ENCODE data around the gene PLA1A. TPM values are rescaled to one million over a fixed set of nuclear protein-coding genes. Genes with fewer than 3 reads are reported as not detected.

The PLA1A gene
- total RNA-seq, 5 donors from 2014 or later (not counting 1 experiment from before 2014, with no cell fraction given) = not detected

DNA sequence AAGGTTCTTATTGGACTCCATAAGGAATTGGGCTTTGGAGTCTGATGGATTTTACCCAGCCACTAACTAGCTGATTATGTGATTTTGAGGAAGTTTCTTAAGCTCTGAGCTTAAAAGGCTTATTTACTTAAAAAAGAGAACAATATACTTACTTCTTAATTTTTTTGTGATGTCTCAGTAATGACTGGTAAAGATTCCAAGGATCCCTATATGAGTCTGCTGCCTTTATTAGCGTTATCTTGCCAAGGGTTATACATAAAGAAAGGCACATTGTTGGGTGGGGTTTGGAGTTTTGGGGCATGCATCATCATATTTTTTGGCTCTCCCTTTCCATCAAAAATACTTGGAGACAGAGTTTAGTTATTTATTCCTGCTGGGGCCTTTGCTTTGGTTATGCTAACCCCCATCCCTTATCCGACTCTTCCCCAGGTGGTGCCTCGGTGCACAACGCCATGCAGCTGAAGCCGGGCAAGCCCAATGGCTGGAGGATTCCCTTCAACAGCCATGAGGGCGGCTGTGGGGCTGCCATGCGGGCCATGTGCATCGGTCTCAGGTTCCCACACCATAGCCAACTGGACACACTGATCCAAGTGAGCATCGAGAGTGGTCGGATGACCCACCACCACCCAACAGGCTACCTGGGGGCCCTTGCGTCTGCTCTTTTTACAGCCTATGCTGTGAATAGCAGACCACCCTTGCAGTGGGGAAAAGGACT lies 11.7 kb upstream of the PLA1A start:
- Mint-ChIP-seq H3K4me3 (no peak overlapping the region), H3K27ac (no peak overlapping the region), H3K9me3 (no peaks in the 10 kb centered on the region), H3K27me3 (peaks cover 9 to 10% of the 10 kb centered on the region in 2 donors), H3K36me3 (no peaks in the 10 kb centered on the region), H3K4me1 (peaks cover 0 to 10% (median 0%) of the 10 kb centered on the region in 3 donors)
- Histone ChIP-seq H3K36me3 (ENCODE audit: control insufficient read depth in 2 of 2, extremely low read depth in 1 of 2, insufficient read depth in 1 of 2, low read length in 1 of 2) (no peaks in the 10 kb centered on the region), H3K4me3 (ENCODE audit: control insufficient read depth in 1 of 2, extremely low read depth in 1 of 2, low read length in 1 of 2) (no peak overlapping the region), H3K9me3 (no peaks in the 10 kb centered on the region), H3K27ac (ENCODE audit: low read length) (no peak overlapping the region), H3K27me3 (replicated peaks in 1 of 2; ENCODE audit: control insufficient read depth in 2 of 2, extremely low read depth in 1 of 2, insufficient read depth in 2 of 2, low read length in 1 of 2) (no peaks in the 10 kb centered on the region), H3K4me1 (ENCODE audit: control insufficient read depth in 1 of 2, extremely low read depth in 1 of 2, insufficient read depth in 2 of 2, low read length in 2 of 2) (no peaks in the 10 kb centered on the region)
- CTCF ChIA-PET = no interaction called here
- POLR2A ChIA-PET = no interaction called here
- ATAC-seq (replicated peaks in 1 of 4) (no peak), DNase-seq (no peak)
- 94% methylated on average over 7 of the region's 11 CpGs for WGBS (ENCODE audit: insufficient coverage)

DNA sequence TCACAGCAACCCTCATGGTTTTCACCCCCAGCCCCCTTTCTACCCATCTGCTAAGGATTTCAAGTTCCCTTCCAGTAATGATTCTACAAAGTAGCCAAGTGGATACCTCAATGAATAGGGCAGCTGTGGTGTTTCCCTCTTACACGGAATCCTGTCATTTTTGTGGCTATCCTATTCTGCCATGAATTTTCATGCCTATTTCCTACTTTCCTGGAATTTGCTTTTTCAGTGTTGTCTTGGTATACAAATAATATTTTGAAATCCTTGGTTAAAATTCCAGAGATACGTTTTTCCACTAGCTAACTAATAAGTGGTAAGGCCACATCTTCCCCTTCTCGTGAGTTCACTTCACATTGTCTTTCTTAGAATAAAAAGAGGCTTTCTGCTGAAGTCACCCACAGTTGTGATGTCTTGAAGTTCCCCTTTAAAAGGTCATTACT lies 10.9 kb upstream of the PLA1A start:
- Histone ChIP-seq H3K36me3 (ENCODE audit: control insufficient read depth in 2 of 2, extremely low read depth in 1 of 2, insufficient read depth in 1 of 2, low read length in 1 of 2) (no peaks in the 10 kb centered on the region), H3K4me3 (ENCODE audit: control insufficient read depth in 1 of 2, extremely low read depth in 1 of 2, low read length in 1 of 2) (no peak overlapping the region), H3K4me1 (ENCODE audit: control insufficient read depth in 1 of 2, extremely low read depth in 1 of 2, insufficient read depth in 2 of 2, low read length in 2 of 2) (no peaks in the 10 kb centered on the region), H3K9me3 (no peaks in the 10 kb centered on the region), H3K27ac (ENCODE audit: low read length) (no peak overlapping the region), H3K27me3 (replicated peaks in 1 of 2; ENCODE audit: control insufficient read depth in 2 of 2, extremely low read depth in 1 of 2, insufficient read depth in 2 of 2, low read length in 1 of 2) (no peaks in the 10 kb centered on the region)
- WGBS (ENCODE audit: insufficient coverage) = 20% methylated on average over 1 of the region's 3 CpGs
- ATAC-seq (replicated peaks in 1 of 4) (no peak), DNase-seq (no peak)
- peaks cover 0 to 10% (median 0%) of the 10 kb centered on the region in 3 donors for H3K4me1 Mint-ChIP-seq
- peaks cover 10% of the 10 kb centered on the region in 2 donors for H3K27me3 Mint-ChIP-seq
- no peak overlapping the region for H3K4me3 Mint-ChIP-seq
- H3K36me3 Mint-ChIP-seq = no peaks in the 10 kb centered on the region
- H3K27ac Mint-ChIP-seq = no peak overlapping the region
- ChIA-PET CTCF (no interaction called here), POLR2A (no interaction called here)
- H3K9me3 Mint-ChIP-seq = no peaks in the 10 kb centered on the region

GRCh38 chr3:119588112-119588511 lies 9.6 kb upstream of the PLA1A start:
- WGBS (ENCODE audit: insufficient coverage) = 33% methylated on average over 1 of the region's 3 CpGs
- ATAC-seq (replicated peaks in 1 of 4) = no peak
- Histone ChIP-seq H3K4me1 (ENCODE audit: control insufficient read depth in 1 of 2, extremely low read depth in 1 of 2, insufficient read depth in 2 of 2, low read length in 2 of 2) (no peaks in the 10 kb centered on the region), H3K36me3 (ENCODE audit: control insufficient read depth in 2 of 2, extremely low read depth in 1 of 2, insufficient read depth in 1 of 2, low read length in 1 of 2) (no peaks in the 10 kb centered on the region), H3K27me3 (replicated peaks in 1 of 2; ENCODE audit: control insufficient read depth in 2 of 2, extremely low read depth in 1 of 2, insufficient read depth in 2 of 2, low read length in 1 of 2) (no peaks in the 10 kb centered on the region), H3K9me3 (no peaks in the 10 kb centered on the region), H3K4me3 (ENCODE audit: control insufficient read depth in 1 of 2, extremely low read depth in 1 of 2, low read length in 1 of 2) (no peak overlapping the region), H3K27ac (ENCODE audit: low read length) (no peak overlapping the region)
- DNase-seq = no peak
- no peaks in the 10 kb centered on the region for H3K36me3 Mint-ChIP-seq
- POLR2A ChIA-PET = no interaction called here
- H3K4me3 Mint-ChIP-seq = no peak overlapping the region
- H3K9me3 Mint-ChIP-seq = no peaks in the 10 kb centered on the region
- peaks cover 0 to 10% (median 0%) of the 10 kb centered on the region in 3 donors for H3K4me1 Mint-ChIP-seq
- H3K27me3 Mint-ChIP-seq = peaks cover 12 to 19% of the 10 kb centered on the region in 2 donors
- CTCF ChIA-PET = no interaction called here
- no peak overlapping the region for H3K27ac Mint-ChIP-seq

- no peak for ATAC-seq (replicated peaks in 1 of 4)
- POLR2A ChIA-PET = no interaction called here
- DNase-seq = no peak
- H3K36me3 Mint-ChIP-seq = no peaks in the 10 kb centered on the region
- no peak overlapping the region for H3K27ac ChIP-seq (ENCODE audit: low read length)
- H3K4me3 Mint-ChIP-seq = no peak overlapping the region
- CTCF ChIA-PET = no interaction called here
- H3K9me3 Mint-ChIP-seq = no peaks in the 10 kb centered on the region
- peaks cover 12 to 23% of the 10 kb centered on the region in 2 donors for H3K27me3 Mint-ChIP-seq
- WGBS (ENCODE audit: insufficient coverage) = 100% methylated on average over 1 of the region's 6 CpGs
- no peaks in the 10 kb centered on the region for H3K27me3 ChIP-seq (replicated peaks in 1 of 2; ENCODE audit: control insufficient read depth in 2 of 2, extremely low read depth in 1 of 2, insufficient read depth in 2 of 2, low read length in 1 of 2)
- H3K36me3 ChIP-seq (ENCODE audit: control insufficient read depth in 2 of 2, extremely low read depth in 1 of 2, insufficient read depth in 1 of 2, low read length in 1 of 2) = no peaks in the 10 kb centered on the region
- peaks cover 0 to 10% (median 0%) of the 10 kb centered on the region in 3 donors for H3K4me1 Mint-ChIP-seq
- H3K27ac Mint-ChIP-seq = no peak overlapping the region
- H3K4me1 ChIP-seq (ENCODE audit: control insufficient read depth in 1 of 2, extremely low read depth in 1 of 2, insufficient read depth in 2 of 2, low read length in 2 of 2) = no peaks in the 10 kb centered on the region
- no peak overlapping the region for H3K4me3 ChIP-seq (ENCODE audit: control insufficient read depth in 1 of 2, extremely low read depth in 1 of 2, low read length in 1 of 2)
- H3K9me3 ChIP-seq = no peaks in the 10 kb centered on the region
Observed at GRCh38 chr3:119589102-119589773, 8.4 kb upstream of the PLA1A start.

DNA sequence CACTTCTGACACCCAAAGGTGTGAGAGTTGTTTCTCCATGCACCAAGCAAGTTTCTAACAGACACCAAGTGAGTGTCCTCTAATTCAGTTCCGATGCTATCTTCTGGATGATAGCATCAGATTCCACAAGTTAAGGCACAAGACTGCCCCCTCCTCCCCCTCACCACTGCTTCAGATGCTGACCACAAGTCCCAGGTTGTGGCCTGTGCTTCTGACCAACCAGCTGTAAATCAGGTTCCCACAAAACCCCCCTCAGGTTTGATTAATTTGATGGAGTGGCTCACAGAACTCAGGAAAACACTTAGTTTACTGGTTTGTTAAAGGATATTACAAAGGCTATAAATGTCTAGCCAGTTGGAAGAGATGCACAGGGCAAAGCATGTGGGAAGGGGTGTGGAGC lies 7.0 kb upstream of the PLA1A start:
- Histone ChIP-seq H3K4me3 (ENCODE audit: control insufficient read depth in 1 of 2, extremely low read depth in 1 of 2, low read length in 1 of 2) (no peak overlapping the region), H3K4me1 (ENCODE audit: control insufficient read depth in 1 of 2, extremely low read depth in 1 of 2, insufficient read depth in 2 of 2, low read length in 2 of 2) (no peaks in the 10 kb centered on the region), H3K36me3 (ENCODE audit: control insufficient read depth in 2 of 2, extremely low read depth in 1 of 2, insufficient read depth in 1 of 2, low read length in 1 of 2) (no peaks in the 10 kb centered on the region), H3K27me3 (replicated peaks in 1 of 2; ENCODE audit: control insufficient read depth in 2 of 2, extremely low read depth in 1 of 2, insufficient read depth in 2 of 2, low read length in 1 of 2) (no peaks in the 10 kb centered on the region), H3K9me3 (no peaks in the 10 kb centered on the region), H3K27ac (ENCODE audit: low read length) (no peak overlapping the region)
- Mint-ChIP-seq H3K9me3 (no peaks in the 10 kb centered on the region), H3K27ac (no peak overlapping the region), H3K27me3 (peaks cover 12 to 23% of the 10 kb centered on the region in 2 donors), H3K36me3 (no peaks in the 10 kb centered on the region), H3K4me1 (peaks cover 0 to 10% (median 3%) of the 10 kb centered on the region in 3 donors), H3K4me3 (no peak overlapping the region)
- POLR2A ChIA-PET = no interaction called here
- ATAC-seq (replicated peaks in 1 of 4) = no peak
- DNase-seq = no peak
- WGBS (ENCODE audit: insufficient coverage) = no CpG with 5 or more reads among the region's 1 CpG
- CTCF ChIA-PET = no interaction called here

- H3K36me3 Mint-ChIP-seq = no peaks in the 10 kb centered on the region
Observed at GRCh38 chr3:119592861-119593260, 4.8 kb upstream of the PLA1A start.

More at GRCh38 chr3:119592861-119593260, 4.8 kb upstream of the PLA1A start:
- Histone ChIP-seq H3K27ac (ENCODE audit: low read length) (no peak overlapping the region), H3K36me3 (ENCODE audit: control insufficient read depth in 2 of 2, extremely low read depth in 1 of 2, insufficient read depth in 1 of 2, low read length in 1 of 2) (no peaks in the 10 kb centered on the region), H3K9me3 (no peaks in the 10 kb centered on the region), H3K4me1 (ENCODE audit: control insufficient read depth in 1 of 2, extremely low read depth in 1 of 2, insufficient read depth in 2 of 2, low read length in 2 of 2) (no peaks in the 10 kb centered on the region), H3K27me3 (replicated peaks in 1 of 2; ENCODE audit: control insufficient read depth in 2 of 2, extremely low read depth in 1 of 2, insufficient read depth in 2 of 2, low read length in 1 of 2) (no peaks in the 10 kb centered on the region), H3K4me3 (ENCODE audit: control insufficient read depth in 1 of 2, extremely low read depth in 1 of 2, low read length in 1 of 2) (no peak overlapping the region)
- Mint-ChIP-seq H3K4me1 (peaks cover 0 to 12% (median 11%) of the 10 kb centered on the region in 3 donors), H3K27me3 (peaks cover 12 to 23% of the 10 kb centered on the region in 2 donors), H3K9me3 (no peaks in the 10 kb centered on the region), H3K4me3 (no peak overlapping the region), H3K27ac (no peak overlapping the region)
- WGBS (ENCODE audit: insufficient coverage) = 80% methylated on average over 1 of the region's 1 CpG
- no peak for DNase-seq
- ChIA-PET CTCF (interaction anchor here in 1 of 2 donors (0.6 kb wide), 1 partner anchor 45 kb away, joined by 7 read pairs; no protein-coding TSS in a partner anchor), POLR2A (no interaction called here)
- ATAC-seq (replicated peaks in 1 of 4) = no peak

All from T-cell (primary cell).